Endothelial cell of umbilical vein (primary cell): ENCODE data around the gene PAPLN. TPM values are rescaled to one million over a fixed set of nuclear protein-coding genes. Genes with fewer than 3 reads are reported as not detected.
A peak's percentile ranks its signal among the peaks of the same experiment; 100 is the strongest.

ENCODE experiments used
- BruUV-seq: library from RNA; stranded (reverse); fragments of 400-500 nt; replicated peaks from 2 replicates; lab custom pipeline; 2021; lab: Mats Ljungman, UMichigan
- CTCF ChIA-PET: fragments of 300-600, 350-600 bp; sonication (Branson Sonifier 250); formaldehyde crosslinking; loops from one replicate; lab custom pipeline; 2021; ENCODE audit warnings: antibody characterized with exemption, inconsistent platforms; lab: Charles Lee
- POLR2A ChIA-PET: fragments of 300-600, 350-600 bp; sonication (Branson Sonifier 250); formaldehyde crosslinking; loops from one replicate; lab custom pipeline; 2021; ENCODE audit warnings: antibody characterized with exemption, inconsistent platforms; lab: Charles Lee
- DNase-seq: peaks from one replicate; pipeline ENCODE4 v3.0.0-alpha.2; 2011; ENCODE audit warnings: low read depth, low spot score
- FAIRE-seq: peaks from 2 replicates; lab custom pipeline; 2011; peaks lifted over from hg19 to GRCh38; lab: Jason Lieb, UNC
- H2AFZ ChIP-seq: 2 replicates; pipeline ENCODE4 v1.6.0; 2012; ENCODE audit warnings: low read depth, low read length, control low read depth, inconsistent platforms
- H3K27ac ChIP-seq: 2 replicates; pipeline ENCODE4 v1.5.1; 2011; ENCODE audit warnings: low read depth, mild to moderate bottlenecking, control low read depth, low read length, moderate library complexity; ENCODE audit not compliant: insufficient read depth
- H3K27me3 ChIP-seq, 2 experiments: 2 replicates each; pipeline versions ENCODE4 v1.6.0 to v1.6.1; 2011; ENCODE audit warnings: low read length in 2 of 2, mixed read lengths in 1 of 2; ENCODE audit not compliant: control insufficient read depth in 2 of 2, insufficient read depth in 2 of 2
- H3K36me3 ChIP-seq, 2 experiments: 2 replicates in 1 of 2; 3 replicates in 1 of 2; pipeline ENCODE4 v1.5.1; 2011; ENCODE audit warnings: low read length in 2 of 2, mild to moderate bottlenecking in 1 of 2, moderate library complexity in 1 of 2; ENCODE audit not compliant: control insufficient read depth in 2 of 2, insufficient read depth in 2 of 2; ENCODE audit errors: extremely low read depth in 1 of 2
- H3K4me1 ChIP-seq: 3 replicates; pipeline ENCODE4 v1.5.1; 2011; ENCODE audit warnings: mild to moderate bottlenecking, low read length; ENCODE audit not compliant: control insufficient read depth, insufficient read depth; ENCODE audit errors: extremely low read depth
- H3K4me2 ChIP-seq: 2 replicates; pipeline ENCODE4 v1.6.1; 2011; ENCODE audit warnings: low read length, control low read depth, mixed read lengths; ENCODE audit not compliant: insufficient read depth
- H3K4me3 ChIP-seq, 3 experiments: fragments of 200-600 bp in 1 of 3; sonication (generic), shearing (Covaris generic) in 1 of 3; replicated peaks in 1 of 3; 2 replicates each; pipeline ENCODE4 v1.5.1; 2011 to 2016; ENCODE audit warnings: control low read depth in 3 of 3, low read length in 3 of 3, mild to moderate bottlenecking in 2 of 3, inconsistent platforms in 1 of 3, low read depth in 1 of 3, moderate library complexity in 1 of 3; ENCODE audit not compliant: insufficient read depth in 1 of 3
- H3K79me2 ChIP-seq: 2 replicates; pipeline ENCODE4 v1.6.0; 2012; ENCODE audit warnings: low read length, inconsistent platforms; ENCODE audit not compliant: control insufficient read depth, insufficient read depth
- H3K9ac ChIP-seq: replicated peaks from 2 replicates; pipeline ENCODE3; 2011; ENCODE audit warnings: low read length, control low read depth; ENCODE audit not compliant: insufficient read depth; ENCODE audit errors: extremely low read depth
- H3K9me1 ChIP-seq: replicated peaks from 3 replicates; pipeline ENCODE4 v1.6.0; 2011; ENCODE audit warnings: mild to moderate bottlenecking, low read length; ENCODE audit not compliant: control insufficient read depth, insufficient read depth; ENCODE audit errors: extremely low read depth
- H3K9me3 ChIP-seq: replicated peaks from 2 replicates; pipeline ENCODE4 v1.5.1; 2012; ENCODE audit warnings: low read length, inconsistent platforms; ENCODE audit not compliant: control insufficient read depth, insufficient read depth
- H4K20me1 ChIP-seq: replicated peaks from 2 replicates; pipeline ENCODE3; 2011; ENCODE audit warnings: mild to moderate bottlenecking, low read length; ENCODE audit not compliant: control insufficient read depth, insufficient read depth; ENCODE audit errors: extremely low read depth
- EZH2 ChIP-seq: IDR thresholded peaks from 2 replicates; pipeline ENCODE4 v1.6.1; 2012; ENCODE audit warnings: borderline replicate concordance, low read depth, mild to moderate bottlenecking, moderate library complexity, low read length, inconsistent platforms; ENCODE audit not compliant: severe bottlenecking
- FOS ChIP-seq: IDR thresholded peaks from 2 replicates; pipeline ENCODE4 v1.6.1; 2011; ENCODE audit warnings: mild to moderate bottlenecking, low read length, moderate library complexity, borderline replicate concordance; ENCODE audit not compliant: insufficient read depth
- GATA2 ChIP-seq: IDR thresholded peaks from 2 replicates; pipeline ENCODE4 v1.7.0; 2011; ENCODE audit warnings: low read depth, mild to moderate bottlenecking, moderate library complexity, mixed read lengths, low read length; ENCODE audit not compliant: insufficient read length, insufficient read depth
- JUN ChIP-seq: IDR thresholded peaks from 2 replicates; pipeline ENCODE4 v1.6.1; 2011; ENCODE audit warnings: borderline replicate concordance, low read depth; ENCODE audit not compliant: insufficient read length, insufficient read depth
- MYC ChIP-seq: IDR thresholded peaks from one replicate; pipeline ENCODE4 v1.6.1; 2011; ENCODE audit warnings: mild to moderate bottlenecking, low read depth, low read length
- POLR2A ChIP-seq: IDR thresholded peaks from 2 replicates; pipeline ENCODE4 v1.6.1; 2012; ENCODE audit warnings: low read depth, mild to moderate bottlenecking, control low read depth, low read length
- POLR2AphosphoS5 ChIP-seq: IDR thresholded peaks from 2 replicates; pipeline ENCODE4 v1.6.1; 2012; ENCODE audit warnings: low read depth, mild to moderate bottlenecking, control low read depth, low read length, moderate library complexity; ENCODE audit not compliant: insufficient read depth
- dilution Hi-C: fragments of 300-500 bp; cut with MboI; formaldehyde crosslinking; loops from one replicate; pipeline ENCODE4 v1.15.0; 2019; ENCODE audit warnings: low sequenced_read_pairs; ENCODE audit not compliant: extremely low pct_ligation_motif_present
- intact Hi-C: fragments of 100-400 bp; cut with micrococcal nuclease; formaldehyde crosslinking; loops from one replicate; pipeline ENCODE4 v1.10.0; 2022
- polyA plus RNA-seq, 4 experiments: library from polyadenylated mRNA; depleted of rRNA in 3 of 4; stranded (reverse) in 3 of 4; unstranded in 1 of 4; fragments of >200 nt; gene quantifications; 2 replicates each; pipeline versions ENCODE4 v1.2.1 to v1.2.3, GENCODE V29; 2011 to 2012; ENCODE audit warnings: missing spikeins in 1 of 4
- total RNA-seq: library from RNA; stranded (reverse); gene quantifications from 2 replicates; pipeline ENCODE4 v1.2.3, GENCODE V29; 2021
- TF ChIP-seq, protein P1 (sequence below), 2 donors: IDR thresholded peaks; 1 replicate in 1 of 2; 2 replicates in 1 of 2; pipeline ENCODE4 v1.5.1; 2011; ENCODE audit warnings: low read length in 2 of 2, mild to moderate bottlenecking in 2 of 2, moderate library complexity in 2 of 2, control low read depth in 1 of 2, inconsistent platforms in 1 of 2, low read depth in 1 of 2; ENCODE audit not compliant: insufficient read depth in 1 of 2; ENCODE audit errors: extremely low read depth in 1 of 2
- TF ChIP-seq, protein P2 (sequence below): IDR thresholded peaks from 2 replicates; pipeline ENCODE4 v1.6.1; 2011; ENCODE audit not compliant: insufficient read depth, insufficient read length

PAPLN gene
- total and polyA plus RNA-seq, 2 donors (not counting 3 experiments of a cell fraction or from before 2014, with no cell fraction given) = 5.5 to 6.4 TPM

DNA sequence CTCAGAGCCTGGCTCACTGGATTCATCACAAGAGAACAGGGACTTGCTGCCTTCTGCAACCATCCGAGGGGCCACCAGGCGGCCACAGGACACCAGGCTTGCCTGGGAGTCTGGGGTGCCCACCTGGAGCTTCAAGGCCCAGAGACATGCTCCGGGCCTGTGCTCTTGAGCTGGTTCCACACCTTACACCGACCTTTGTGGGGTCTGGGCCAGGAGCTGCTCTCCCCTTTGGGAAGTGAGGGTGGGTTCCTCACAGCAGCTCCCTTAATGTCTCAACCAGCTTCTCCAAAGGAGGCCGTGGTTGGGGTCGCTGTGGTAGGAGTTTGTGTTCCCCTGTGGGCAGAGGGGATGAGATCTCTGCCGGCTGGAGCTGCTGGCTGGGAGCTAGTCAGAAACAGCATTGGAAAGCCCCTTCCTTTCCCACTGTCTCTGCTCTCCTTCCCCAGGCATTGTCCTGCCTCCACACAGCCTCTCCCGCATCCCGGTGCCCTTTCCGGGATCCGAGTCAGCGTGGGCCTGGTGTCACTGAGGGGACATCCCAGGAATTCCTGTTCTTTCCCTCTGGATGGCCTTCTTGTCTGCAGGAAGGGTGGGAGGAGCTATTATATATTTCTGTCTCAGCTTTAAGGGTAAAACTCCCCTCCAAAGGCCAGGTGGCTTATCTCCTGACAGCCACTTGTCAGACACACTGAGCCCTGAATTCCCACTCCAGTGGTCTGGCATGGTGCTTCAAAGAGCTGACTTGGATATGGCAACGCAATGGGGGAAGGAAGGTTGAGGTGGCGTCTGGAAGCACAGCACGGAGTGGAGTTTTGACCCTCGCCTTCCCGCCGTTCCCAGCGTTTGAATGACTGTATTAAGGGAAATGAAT is 5.1 kb upstream of the PAPLN start:
- dilution Hi-C loops = no loop called here
- Histone ChIP-seq H3K4me2 (peak overlapping the region; percentile 9), H3K9me3 (no peaks in the 10 kb centered on the region), H3K9me1 (no peaks in the 10 kb centered on the region), H3K79me2 (no peaks in the 10 kb centered on the region), H3K9ac (no peak overlapping the region), H3K4me3 (no peak overlapping the region), H3K27me3 (peaks cover 5% of the 10 kb centered on the region in 2 experiments), H3K27ac (peak overlapping the region; percentile 56), H2AFZ (peak overlapping the region; percentile 64), H3K4me1 (peaks cover 36% of the 10 kb centered on the region), H4K20me1 (no peaks in the 10 kb centered on the region), H3K36me3 (no peaks in the 10 kb centered on the region)
- POLR2A ChIA-PET = interaction anchor here (0.8 to 0.9 kb wide), 2 partner anchors 25 to 71 kb away, joined by 3 read pairs; no protein-coding TSS in a partner anchor
- FAIRE-seq (peak; percentile 80), DNase-seq (peak; percentile 73)
- intact Hi-C loops = no loop called here
- TF ChIP-seq FOS = no peak
- TF ChIP-seq, protein P1, sequence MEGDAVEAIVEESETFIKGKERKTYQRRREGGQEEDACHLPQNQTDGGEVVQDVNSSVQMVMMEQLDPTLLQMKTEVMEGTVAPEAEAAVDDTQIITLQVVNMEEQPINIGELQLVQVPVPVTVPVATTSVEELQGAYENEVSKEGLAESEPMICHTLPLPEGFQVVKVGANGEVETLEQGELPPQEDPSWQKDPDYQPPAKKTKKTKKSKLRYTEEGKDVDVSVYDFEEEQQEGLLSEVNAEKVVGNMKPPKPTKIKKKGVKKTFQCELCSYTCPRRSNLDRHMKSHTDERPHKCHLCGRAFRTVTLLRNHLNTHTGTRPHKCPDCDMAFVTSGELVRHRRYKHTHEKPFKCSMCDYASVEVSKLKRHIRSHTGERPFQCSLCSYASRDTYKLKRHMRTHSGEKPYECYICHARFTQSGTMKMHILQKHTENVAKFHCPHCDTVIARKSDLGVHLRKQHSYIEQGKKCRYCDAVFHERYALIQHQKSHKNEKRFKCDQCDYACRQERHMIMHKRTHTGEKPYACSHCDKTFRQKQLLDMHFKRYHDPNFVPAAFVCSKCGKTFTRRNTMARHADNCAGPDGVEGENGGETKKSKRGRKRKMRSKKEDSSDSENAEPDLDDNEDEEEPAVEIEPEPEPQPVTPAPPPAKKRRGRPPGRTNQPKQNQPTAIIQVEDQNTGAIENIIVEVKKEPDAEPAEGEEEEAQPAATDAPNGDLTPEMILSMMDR (IDR thresholded peaks at IDR 0.05; ENCODE audit: extremely low read depth in 1 of 2, insufficient read depth in 1 of 2, low read depth in 1 of 2, low read length in 2 of 2) = peak; percentile 22 to 47
- BruUV-seq = no TSS peak
- CTCF ChIA-PET = interaction anchor here (0.7 to 3.6 kb wide), 15 partner anchors 11 to 240 kb away, joined by 3 to 26 read pairs (median 4); no protein-coding TSS in a partner anchor

DNA sequence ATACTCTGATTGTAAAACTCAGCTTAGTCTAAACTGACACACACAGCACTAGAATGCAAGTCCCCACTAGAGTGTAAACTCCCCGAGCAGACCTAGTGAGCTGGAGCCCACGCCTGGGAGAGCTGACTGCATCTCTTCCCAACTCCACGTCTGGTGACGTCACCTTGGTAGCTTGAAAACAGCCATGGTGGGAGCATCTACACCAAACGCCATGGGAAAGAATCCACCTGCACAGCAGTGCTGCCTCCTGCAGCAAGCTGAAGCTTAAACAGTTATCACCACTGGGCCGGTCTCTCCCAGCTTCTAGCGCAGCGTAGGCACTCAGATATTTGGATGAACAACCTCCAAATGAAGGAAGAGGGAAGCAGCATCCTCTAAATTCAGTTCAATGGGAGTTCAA is 4.3 kb upstream of the PAPLN start:
- Histone ChIP-seq H3K4me2 (peak overlapping the region; percentile 9), H3K9me1 (no peaks in the 10 kb centered on the region), H3K27ac (no peak overlapping the region), H3K36me3 (no peaks in the 10 kb centered on the region), H3K27me3 (peaks cover 5 to 6% of the 10 kb centered on the region in 2 experiments), H2AFZ (no peak overlapping the region), H3K9me3 (no peaks in the 10 kb centered on the region), H3K9ac (no peak overlapping the region), H3K79me2 (no peaks in the 10 kb centered on the region), H3K4me3 (no peak overlapping the region), H4K20me1 (no peaks in the 10 kb centered on the region), H3K4me1 (peaks cover 30% of the 10 kb centered on the region)
- no TSS peak for BruUV-seq
- POLR2A ChIA-PET = interaction anchor here (0.8 to 0.9 kb wide), 2 partner anchors 26 to 71 kb away, joined by 3 read pairs; no protein-coding TSS in a partner anchor
- no peak for DNase-seq
- no peak for FAIRE-seq
- CTCF ChIA-PET = interaction anchor here (0.7 to 3.6 kb wide), 14 partner anchors 10 to 239 kb away, joined by 3 to 26 read pairs (median 4); no protein-coding TSS in a partner anchor
- dilution Hi-C loops = no loop called here
- TF ChIP-seq, protein P1 (IDR thresholded peaks at IDR 0.05; ENCODE audit: extremely low read depth in 1 of 2, insufficient read depth in 1 of 2, low read depth in 1 of 2, low read length in 2 of 2) = no peak
- TF ChIP-seq EZH2 (no peak), GATA2 (no peak), MYC (no peak), JUN (no peak), POLR2A (no peak), FOS (no peak), POLR2AphosphoS5 (no peak)
- TF ChIP-seq, protein P2, sequence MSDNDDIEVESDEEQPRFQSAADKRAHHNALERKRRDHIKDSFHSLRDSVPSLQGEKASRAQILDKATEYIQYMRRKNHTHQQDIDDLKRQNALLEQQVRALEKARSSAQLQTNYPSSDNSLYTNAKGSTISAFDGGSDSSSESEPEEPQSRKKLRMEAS = no peak
- intact Hi-C loops = no loop called here
